Fibroblast of mammary gland (primary cell): Measurements from ENCODE around the gene NUP93.

Experiments
- DNase-seq: peaks from one replicate; pipeline ENCODE4 v3.0.0-alpha.2; 2010; ENCODE audit warnings: low read depth
- H3K4me3 ChIP-seq: 2 replicates; pipeline ENCODE4 v1.5.1; 2011; ENCODE audit warnings: low read depth, mild to moderate bottlenecking, low read length, moderate library complexity; ENCODE audit not compliant: control insufficient read depth
- TF ChIP-seq, protein P1 (sequence below): conservative IDR thresholded peaks from 2 replicates; pipeline ENCODE4 v1.5.1; 2011; ENCODE audit warnings: low read depth, low read length, inconsistent platforms; ENCODE audit not compliant: control insufficient read depth, insufficient read depth

The NUP93 gene

DNA sequence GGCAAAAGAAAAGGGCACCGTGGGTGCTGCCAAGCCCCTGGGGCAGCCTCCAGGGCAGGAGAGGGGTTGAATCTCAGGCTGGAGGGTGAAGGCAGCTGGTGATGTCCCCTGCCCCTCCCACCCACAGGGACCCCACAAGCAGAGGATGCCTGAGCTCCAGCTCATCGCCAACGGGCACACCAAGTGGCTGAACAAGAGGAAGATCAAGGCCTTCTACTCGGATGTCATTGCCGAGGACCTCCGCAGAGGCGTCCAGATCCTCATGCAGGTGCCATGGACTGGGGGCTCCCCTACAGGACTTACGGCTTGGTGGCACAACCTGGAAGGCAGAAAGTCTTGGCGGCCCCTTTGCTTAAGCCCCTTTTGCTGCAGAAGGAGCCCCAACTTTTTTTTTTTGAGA lies 156.9 kb downstream of the NUP93 start:
- TF ChIP-seq, protein P1, sequence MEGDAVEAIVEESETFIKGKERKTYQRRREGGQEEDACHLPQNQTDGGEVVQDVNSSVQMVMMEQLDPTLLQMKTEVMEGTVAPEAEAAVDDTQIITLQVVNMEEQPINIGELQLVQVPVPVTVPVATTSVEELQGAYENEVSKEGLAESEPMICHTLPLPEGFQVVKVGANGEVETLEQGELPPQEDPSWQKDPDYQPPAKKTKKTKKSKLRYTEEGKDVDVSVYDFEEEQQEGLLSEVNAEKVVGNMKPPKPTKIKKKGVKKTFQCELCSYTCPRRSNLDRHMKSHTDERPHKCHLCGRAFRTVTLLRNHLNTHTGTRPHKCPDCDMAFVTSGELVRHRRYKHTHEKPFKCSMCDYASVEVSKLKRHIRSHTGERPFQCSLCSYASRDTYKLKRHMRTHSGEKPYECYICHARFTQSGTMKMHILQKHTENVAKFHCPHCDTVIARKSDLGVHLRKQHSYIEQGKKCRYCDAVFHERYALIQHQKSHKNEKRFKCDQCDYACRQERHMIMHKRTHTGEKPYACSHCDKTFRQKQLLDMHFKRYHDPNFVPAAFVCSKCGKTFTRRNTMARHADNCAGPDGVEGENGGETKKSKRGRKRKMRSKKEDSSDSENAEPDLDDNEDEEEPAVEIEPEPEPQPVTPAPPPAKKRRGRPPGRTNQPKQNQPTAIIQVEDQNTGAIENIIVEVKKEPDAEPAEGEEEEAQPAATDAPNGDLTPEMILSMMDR: no peak
- no peak for DNase-seq
- H3K4me3 ChIP-seq: no peak overlapping the region

DNA sequence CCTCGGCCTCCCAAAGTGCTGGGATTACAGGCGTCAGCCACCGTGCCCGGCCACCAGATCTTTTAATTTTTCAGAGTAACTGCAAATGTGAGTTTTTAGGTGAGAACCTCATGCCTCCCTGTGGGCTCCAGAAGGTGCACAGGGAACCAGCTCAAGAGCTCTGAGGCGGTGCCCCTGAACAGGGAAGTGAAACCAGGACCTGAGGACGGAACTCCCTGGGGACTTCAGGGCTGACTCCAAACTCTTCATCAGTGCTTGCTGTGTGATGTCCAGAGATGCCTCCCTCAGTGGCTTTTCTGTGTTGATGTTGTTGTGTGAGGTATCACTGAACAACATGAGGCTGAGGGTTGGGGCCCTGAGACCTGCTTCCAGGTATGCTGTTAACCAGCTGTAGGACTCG lies 158.9 kb downstream of the NUP93 start:
- H3K4me3 ChIP-seq: no peak overlapping the region
- no peak for DNase-seq
- TF ChIP-seq, protein P1: no peak

DNA sequence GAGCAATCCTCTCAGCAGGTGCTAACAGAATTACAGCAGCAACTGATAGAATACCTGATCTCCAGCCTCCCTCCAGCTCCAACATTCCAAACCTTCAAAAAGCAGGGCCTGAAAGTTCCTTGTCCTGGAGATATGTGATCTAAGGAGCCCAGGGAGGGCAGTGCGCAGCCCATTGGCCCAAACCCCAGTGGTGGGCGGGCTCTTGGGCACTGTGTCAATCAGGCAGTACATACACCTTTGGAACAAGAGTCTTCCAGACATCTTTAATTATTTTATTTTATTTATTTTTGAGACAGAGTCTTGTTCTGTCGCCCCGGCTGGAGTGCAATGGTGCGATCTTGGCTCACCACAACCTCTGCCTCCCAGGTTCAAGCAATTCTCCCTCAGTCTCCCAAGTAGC lies 159.3 kb downstream of the NUP93 start:
- TF ChIP-seq, protein P1: no peak
- H3K4me3 ChIP-seq: no peak overlapping the region
- DNase-seq: no peak

DNA sequence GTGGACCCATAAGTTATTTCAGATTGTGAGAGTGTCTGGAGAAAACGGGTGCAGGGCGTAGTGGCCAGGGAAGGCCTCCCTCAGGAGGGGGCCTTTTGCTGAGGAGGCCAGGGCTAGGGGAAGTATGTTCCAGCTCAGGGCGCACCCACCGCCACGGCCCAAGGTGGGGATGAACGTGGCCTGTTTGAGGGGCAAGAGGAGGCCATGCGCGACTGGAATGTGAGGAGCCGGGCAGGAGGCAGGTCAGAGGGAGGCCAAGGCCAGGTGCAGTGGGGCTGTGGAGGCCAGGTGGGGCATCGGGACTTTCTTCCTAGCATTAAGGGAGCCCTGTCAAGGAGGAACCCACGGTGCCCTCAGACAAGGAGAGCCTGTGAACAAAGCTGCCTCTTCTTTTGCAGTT lies 161.8 kb downstream of the NUP93 start:
- TF ChIP-seq, protein P1: no peak
- H3K4me3 ChIP-seq: no peak overlapping the region
- DNase-seq: no peak

DNA sequence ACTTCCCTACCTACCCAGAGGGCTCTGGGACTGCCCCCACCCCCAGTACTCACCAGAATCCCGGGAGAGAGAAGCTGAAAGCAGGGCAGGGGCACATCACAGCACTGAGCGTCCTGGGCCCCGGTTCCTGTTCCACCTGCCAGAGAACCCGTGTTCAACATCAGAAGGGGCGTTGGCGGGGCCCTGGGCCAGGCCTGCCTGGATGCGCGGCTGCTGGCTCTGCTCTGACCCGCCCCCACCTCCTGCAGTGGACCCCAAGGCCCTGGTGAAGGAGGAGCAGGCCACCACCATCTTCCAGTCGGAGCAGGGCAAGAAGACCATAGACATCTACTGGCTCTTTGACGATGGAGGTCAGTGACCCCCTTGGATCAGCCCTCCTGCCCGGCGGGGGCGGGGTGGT lies 162.8 kb downstream of the NUP93 start:
- H3K4me3 ChIP-seq: no peak overlapping the region
- TF ChIP-seq, protein P1: no peak
- DNase-seq: no peak

DNA sequence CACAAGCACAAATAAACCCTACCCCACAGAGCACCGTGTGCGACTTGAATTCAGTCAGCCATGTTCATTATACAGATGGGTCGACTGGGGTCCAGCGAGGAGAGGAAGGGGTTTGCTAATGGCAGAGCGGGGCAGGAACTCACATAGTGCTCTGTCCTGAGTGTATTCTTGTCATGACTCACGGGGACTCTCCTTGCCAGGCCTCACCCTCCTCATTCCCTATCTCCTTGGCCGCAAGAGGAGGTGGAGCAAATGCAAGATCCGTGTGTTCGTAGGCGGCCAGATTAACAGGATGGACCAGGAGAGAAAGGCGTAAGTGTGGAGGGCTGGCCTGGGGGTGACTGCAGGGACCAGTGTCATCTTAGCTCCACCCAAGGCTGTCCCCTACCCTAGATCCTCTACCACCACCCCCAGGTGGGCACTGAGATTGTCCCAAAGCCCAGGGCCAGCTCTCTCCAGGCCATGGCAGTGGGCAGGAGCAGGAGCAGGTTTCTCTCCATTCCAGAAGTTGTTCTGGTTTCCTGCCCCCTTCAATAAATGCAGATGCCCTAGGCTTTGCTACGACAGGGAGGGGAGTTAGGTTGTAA lies 164.5 kb downstream of the NUP93 start:
- DNase-seq: no peak
- H3K4me3 ChIP-seq: no peak overlapping the region
- TF ChIP-seq, protein P1: no peak

DNA sequence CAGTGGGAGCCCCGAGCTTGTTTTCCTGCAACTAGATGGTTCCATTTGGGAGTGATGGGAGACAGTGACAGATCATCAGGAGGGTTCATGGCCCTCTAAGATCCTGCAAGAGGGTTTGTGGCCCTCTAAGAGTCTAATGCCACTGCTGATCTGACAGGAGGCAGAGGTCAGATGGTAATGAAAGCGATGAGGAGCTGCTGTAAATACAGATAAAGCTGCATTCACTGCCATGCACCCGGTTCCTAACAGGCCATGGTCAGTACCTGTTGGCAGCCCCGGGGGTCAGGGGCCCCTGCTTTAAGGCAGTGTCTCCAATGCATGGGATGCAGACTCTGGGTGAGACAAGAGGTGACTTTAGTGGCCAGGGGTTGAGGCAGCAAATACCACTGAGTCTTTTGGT lies 165.9 kb downstream of the NUP93 start:
- H3K4me3 ChIP-seq: no peak overlapping the region
- no peak for DNase-seq
- TF ChIP-seq, protein P1: no peak
